GM10248 (cell line): ENCODE measurements around the gene TRIM2.

ENCODE experiments used
- CTCF ChIA-PET: fragments of 300-600 bp; sonication (Branson Sonifier 250); formaldehyde crosslinking; extraction: SDS; loops from one replicate; lab custom pipeline; 2021; ENCODE audit warnings: antibody characterized with exemption; lab: Yijun Ruan, JAX
- POLR2A ChIA-PET: fragments of 350-650 bp; sonication (Branson Sonifier 250); formaldehyde crosslinking; extraction: SDS; loops from one replicate; lab custom pipeline; 2020; ENCODE audit warnings: antibody characterized with exemption; lab: Yijun Ruan, JAX
- DNase-seq: peaks from one replicate; pipeline ENCODE4 v3.0.0; 2012; ENCODE audit errors: extremely low spot score
- TF ChIP-seq, protein P1 (sequence below): IDR thresholded peaks from 2 replicates; pipeline ENCODE4 v1.5.1; 2012; ENCODE audit warnings: mild to moderate bottlenecking, low read depth; ENCODE audit errors: extremely low read depth, missing control alignments, control extremely low read depth

Gene TRIM2

GRCh38 chr4:153269218-153269990 lies 65.2 kb downstream of the TRIM2 start:
- no peak for DNase-seq
- TF ChIP-seq, protein P1, sequence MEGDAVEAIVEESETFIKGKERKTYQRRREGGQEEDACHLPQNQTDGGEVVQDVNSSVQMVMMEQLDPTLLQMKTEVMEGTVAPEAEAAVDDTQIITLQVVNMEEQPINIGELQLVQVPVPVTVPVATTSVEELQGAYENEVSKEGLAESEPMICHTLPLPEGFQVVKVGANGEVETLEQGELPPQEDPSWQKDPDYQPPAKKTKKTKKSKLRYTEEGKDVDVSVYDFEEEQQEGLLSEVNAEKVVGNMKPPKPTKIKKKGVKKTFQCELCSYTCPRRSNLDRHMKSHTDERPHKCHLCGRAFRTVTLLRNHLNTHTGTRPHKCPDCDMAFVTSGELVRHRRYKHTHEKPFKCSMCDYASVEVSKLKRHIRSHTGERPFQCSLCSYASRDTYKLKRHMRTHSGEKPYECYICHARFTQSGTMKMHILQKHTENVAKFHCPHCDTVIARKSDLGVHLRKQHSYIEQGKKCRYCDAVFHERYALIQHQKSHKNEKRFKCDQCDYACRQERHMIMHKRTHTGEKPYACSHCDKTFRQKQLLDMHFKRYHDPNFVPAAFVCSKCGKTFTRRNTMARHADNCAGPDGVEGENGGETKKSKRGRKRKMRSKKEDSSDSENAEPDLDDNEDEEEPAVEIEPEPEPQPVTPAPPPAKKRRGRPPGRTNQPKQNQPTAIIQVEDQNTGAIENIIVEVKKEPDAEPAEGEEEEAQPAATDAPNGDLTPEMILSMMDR = no peak
- POLR2A ChIA-PET = no interaction called here
- CTCF ChIA-PET = interaction anchor here (0.8 kb wide), 1 partner anchor 9 kb away, joined by 3 read pairs; no protein-coding TSS in a partner anchor

- CTCF ChIA-PET = no interaction called here
- DNase-seq = no peak
- TF ChIP-seq, protein P1 = no peak
Observed at GRCh38 chr4:153270361-153270760, 66.1 kb downstream of the TRIM2 start.

GRCh38 chr4:153271820-153272219 lies 67.6 kb downstream of the TRIM2 start:
- TF ChIP-seq, protein P1 = no peak
- ChIA-PET POLR2A (no interaction called here), CTCF (no interaction called here)
- DNase-seq = no peak

More at GRCh38 chr4:153270361-153270760, 66.1 kb downstream of the TRIM2 start:
- POLR2A ChIA-PET = no interaction called here

DNA sequence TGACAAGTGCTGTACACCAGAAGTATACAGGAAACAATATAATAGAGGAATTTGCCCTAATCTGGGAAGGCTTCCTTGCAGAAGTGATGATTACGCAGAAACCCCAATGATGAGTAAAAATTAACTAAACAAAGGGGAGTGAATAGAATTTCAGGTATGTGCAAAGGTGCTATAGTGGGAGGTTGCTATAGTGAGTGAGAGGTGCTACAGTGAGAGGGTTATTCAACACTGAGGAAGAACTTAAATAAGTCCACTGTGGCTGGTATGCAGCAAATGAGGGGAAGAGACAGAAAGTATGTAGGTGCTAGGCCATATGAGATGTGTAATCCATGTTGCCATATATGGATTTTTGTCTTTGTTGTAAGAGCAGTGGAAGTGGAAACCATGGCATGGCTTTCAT lies 69.5 kb downstream of the TRIM2 start:
- ChIA-PET POLR2A (no interaction called here), CTCF (no interaction called here)
- TF ChIP-seq, protein P1 = no peak
- no peak for DNase-seq

- CTCF ChIA-PET = interaction anchor here (0.8 to 0.9 kb wide), 2 partner anchors 18 to 147 kb away, joined by 3 to 4 read pairs; no protein-coding TSS in a partner anchor
- TF ChIP-seq, protein P1 = no peak
- POLR2A ChIA-PET = no interaction called here
- no peak for DNase-seq
Observed at GRCh38 chr4:153274967-153275366, 70.7 kb downstream of the TRIM2 start.

DNA sequence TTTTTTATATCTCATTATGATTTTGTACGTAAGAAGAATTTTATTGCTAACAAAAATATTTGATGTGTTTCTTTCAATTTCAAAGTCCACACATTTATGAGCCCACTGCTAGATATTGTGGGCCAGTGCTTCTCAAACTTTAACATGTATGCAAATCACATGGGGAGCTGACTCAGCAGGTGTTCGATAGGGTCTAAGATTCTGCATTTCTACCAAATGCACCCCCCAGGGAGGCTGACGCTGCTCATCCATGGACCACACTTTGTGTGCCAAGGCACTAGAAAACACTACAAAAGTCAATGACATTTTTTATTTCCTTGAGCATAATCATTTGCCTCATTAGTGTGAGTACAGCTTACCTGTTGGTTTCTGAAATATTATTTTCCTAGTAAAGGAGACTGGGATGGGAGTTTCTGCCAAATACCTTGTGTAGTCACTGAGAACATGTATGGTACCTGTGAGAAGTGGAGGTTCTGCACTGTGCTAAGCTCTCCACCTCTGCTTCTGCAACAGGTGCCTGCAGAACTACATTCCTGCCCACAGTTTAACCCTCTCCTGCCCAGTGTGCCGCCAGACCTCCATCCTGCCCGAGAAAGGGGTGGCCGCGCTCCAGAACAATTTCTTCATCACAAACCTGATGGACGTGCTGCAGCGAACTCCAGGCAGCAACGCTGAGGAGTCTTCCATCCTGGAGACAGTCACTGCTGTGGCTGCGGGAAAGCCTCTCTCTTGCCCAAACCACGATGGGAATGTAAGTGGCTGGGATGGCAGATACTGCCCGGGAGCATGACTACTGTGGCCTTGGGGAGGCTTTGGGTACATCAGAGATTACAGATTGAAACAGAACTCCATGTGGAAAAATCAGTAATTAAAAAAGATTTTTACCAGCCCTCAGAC lies 71.4 kb downstream of the TRIM2 start:
- TF ChIP-seq, protein P1 = no peak
- ChIA-PET CTCF (interaction anchor here (0.8 to 1.5 kb wide), 3 partner anchors 16 to 148 kb away, joined by 3 to 4 read pairs (median 3); no protein-coding TSS in a partner anchor), POLR2A (no interaction called here)
- DNase-seq = no peak
